OCI-LY3 (cell line): ENCODE data around the gene URI1.
"Not testable (repeated sequence)": the region's sequence is repeated elsewhere in the genome, so short reads cannot be mapped to it uniquely, and the experiment has no call there.

Source experiments
- CTCF ChIP-seq: fragments of 200-600, 300-600 bp; sonication (generic); IDR thresholded peaks from 2 replicates; pipeline ENCODE4 v1.5.1; 2014; ENCODE audit warnings: antibody characterized with exemption, low read length, low read depth
- EZH2phosphoT487 ChIP-seq: fragments of 200-600 bp; shearing (Covaris generic); IDR thresholded peaks from 2 replicates; pipeline ENCODE4 v1.6.1; 2018; ENCODE audit warnings: antibody characterized with exemption, mixed run types, low read depth

- not testable (repeated sequence) for TF ChIP-seq CTCF, EZH2phosphoT487
Observed at GRCh38 chr19:30041931-30042330, 99.9 kb downstream of the URI1 start.
